K562 (cell line): ENCODE measurements around the gene DLK1. TPM values are rescaled to one million over a fixed set of nuclear protein-coding genes. Genes with fewer than 3 reads are reported as not detected.
A peak's percentile ranks its signal among the peaks of the same experiment; 100 is the strongest.

Experiments
- ADNP ChIP-seq: fragments of 200-800 bp; sonication (Bioruptor generic); IDR thresholded peaks from 2 replicates; pipeline ENCODE4 v1.6.1; 2016; ENCODE audit warnings: missing genetic modification characterization, missing compliant biosample characterization
- ARHGAP35 ChIP-seq: fragments of 450-650 bp; IDR thresholded peaks from 2 replicates; pipeline ENCODE4 v1.6.1; 2018; ENCODE audit not compliant: partially characterized antibody
- C11orf30 ChIP-seq: fragments of 450-650 bp; IDR thresholded peaks from 2 replicates; pipeline ENCODE4 v1.6.1; 2016; ENCODE audit warnings: low read depth, mild to moderate bottlenecking
- CTBP1 ChIP-seq: fragments of 450-650 bp; IDR thresholded peaks from 2 replicates; pipeline ENCODE4 v1.6.1; 2016; ENCODE audit warnings: borderline replicate concordance
- EHMT2 ChIP-seq: fragments of 450-650 bp; IDR thresholded peaks from 2 replicates; pipeline ENCODE4 v1.6.1; 2018; ENCODE audit warnings: antibody characterized with exemption
- EP300 ChIP-seq: IDR thresholded peaks from 2 replicates; pipeline ENCODE4 v1.6.1; 2012; ENCODE audit warnings: low read length, improper control_type of control experiment
- FOXK2 ChIP-seq, 2 experiments: fragments of 450-650 bp; IDR thresholded peaks in 1 of 2; conservative IDR thresholded peaks in 1 of 2; 2 replicates each; pipeline ENCODE4 v1.6.1; 2016; ENCODE audit warnings: low read depth in 2 of 2, mild to moderate bottlenecking in 1 of 2
- JUNB ChIP-seq: fragments of 450-650 bp; formaldehyde crosslinking; conservative IDR thresholded peaks from 2 replicates; pipeline ENCODE4 v1.4.0; 2020; ENCODE audit warnings: mild to moderate bottlenecking
- JUND ChIP-seq, 2 experiments: IDR thresholded peaks; 2 replicates in 1 of 2; 3 replicates in 1 of 2; pipeline ENCODE4 v1.6.1; 2011; ENCODE audit warnings: borderline replicate concordance in 2 of 2, low read depth in 2 of 2, low read length in 2 of 2, improper control_type of control experiment in 1 of 2, missing biosample characterization in 1 of 2, missing genetic modification characterization in 1 of 2, missing genetic modification reagents in 1 of 2
- MEIS2 ChIP-seq: fragments of 450-650 bp; IDR thresholded peaks from 2 replicates; pipeline ENCODE4 v1.6.1; 2014; ENCODE audit warnings: mild to moderate bottlenecking; ENCODE audit not compliant: partially characterized antibody
- RNF2 ChIP-seq: sonication (generic); IDR thresholded peaks from 2 replicates; pipeline ENCODE4 v1.6.1; 2016
- TRIM24 ChIP-seq, 2 experiments: fragments of 450-650 bp; IDR thresholded peaks; 2 replicates each; pipeline ENCODE4 v1.6.1; 2016
- TRIM28 ChIP-seq: fragments of 450-650 bp; IDR thresholded peaks from 2 replicates; pipeline ENCODE4 v1.6.1; 2017
- ZNF316 ChIP-seq: fragments of 450-650 bp; IDR thresholded peaks from 2 replicates; pipeline ENCODE4 v1.6.1; 2016
- ZNF766 ChIP-seq: fragments of 200-800 bp; sonication (Bioruptor generic); conservative IDR thresholded peaks from 2 replicates; pipeline ENCODE4 v1.6.1; 2016; ENCODE audit warnings: missing genetic modification characterization, missing compliant biosample characterization
- polyA plus RNA-seq, 8 experiments: library from polyadenylated mRNA; depleted of rRNA in 4 of 8; stranded (reverse) in 5 of 8; unstranded in 3 of 8; fragments of >200 nt; fragmentation: Nextera tagmentation in 2 of 8; fragmentation: Illumina TruSeq in 1 of 8; extraction: Ambion mirVana in 2 of 8; extraction: Trizol in 1 of 8; gene quantifications; 2 replicates each; pipeline versions ENCODE4 v1.2.1 to v1.2.3, GENCODE V29; 2011 to 2014; ENCODE audit warnings: inconsistent platforms in 1 of 8, missing spikeins in 1 of 8
- total RNA-seq, 7 experiments: library from RNA; depleted of rRNA in 6 of 7; stranded (reverse); fragments of >200 nt in 6 of 7; fragmentation: Illumina TruSeq in 2 of 7; extraction: Trizol in 2 of 7; gene quantifications; 2 replicates each; pipeline versions ENCODE4 v1.2.1 to v1.2.3, GENCODE V29; 2011 to 2021; ENCODE audit warnings: low replicate concordance in 1 of 7
- TF ChIP-seq, protein P1 (sequence below): IDR thresholded peaks from 3 replicates; pipeline ENCODE4 v1.6.1; 2011; ENCODE audit warnings: borderline replicate concordance, mild to moderate bottlenecking, moderate library complexity; ENCODE audit not compliant: insufficient read length; ENCODE audit errors: extremely low read depth
- TF ChIP-seq, protein P2 (sequence below): fragments of 450-650 bp; IDR thresholded peaks from 2 replicates; pipeline ENCODE4 v1.6.1; 2016
- TF ChIP-seq, protein P3 (sequence below), 2 experiments: fragments of 450-650 bp; IDR thresholded peaks; 2 replicates each; pipeline ENCODE4 v1.6.1; 2018; ENCODE audit warnings: mild to moderate bottlenecking in 2 of 2, low read depth in 1 of 2; ENCODE audit not compliant: partially characterized antibody in 2 of 2

The DLK1 gene
- total and polyA plus RNA-seq, 9 of the 15 experiments (the other 6 are each of a cell fraction or from before 2014, with no cell fraction given) = 4.4 to 97.2 (median 15.3) TPM

DNA sequence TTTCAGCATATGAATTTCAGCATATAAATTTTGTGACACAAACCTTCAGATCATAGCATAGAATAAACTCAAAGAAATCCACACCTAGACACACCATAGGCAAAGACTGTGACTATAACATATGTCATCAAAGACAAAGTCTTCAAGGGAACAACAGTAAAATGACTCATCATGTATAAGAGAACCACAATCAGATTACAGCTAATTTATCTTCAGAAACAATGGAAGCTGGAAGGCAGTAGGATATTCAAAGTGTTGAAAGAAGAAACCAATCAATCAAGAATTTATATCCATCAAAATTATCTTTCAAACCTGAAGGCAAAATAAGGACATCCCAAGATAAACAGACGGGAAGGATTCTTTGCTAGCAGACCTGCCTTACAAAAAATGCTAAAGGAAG, 29.0 kb downstream of the DLK1 start (continued):
- TF ChIP-seq JUND (IDR thresholded peaks at IDR 0.05; ENCODE audit: borderline replicate concordance, low read depth, low read length) = peak; percentile 97
- peak; percentile 98 for TF ChIP-seq JUND (tag; IDR thresholded peaks at IDR 0.05; ENCODE audit: borderline replicate concordance, low read depth, low read length)
- TF ChIP-seq FOXK2 (conservative IDR thresholded peaks at IDR 0.05 in 1 of 2, IDR thresholded peaks at IDR 0.05 in 1 of 2; ENCODE audit: low read depth in 2 of 2) = peak; percentile 27 to 39; a peak in 2 of 4 replicates
- peak; percentile 30; the same call in 1 of the 2 replicates for TF ChIP-seq ADNP
- peak; percentile 89 for TF ChIP-seq EP300
- peak; percentile 87 for TF ChIP-seq JUNB (CRISPR knock-in tag)
- TF ChIP-seq, protein P1, sequence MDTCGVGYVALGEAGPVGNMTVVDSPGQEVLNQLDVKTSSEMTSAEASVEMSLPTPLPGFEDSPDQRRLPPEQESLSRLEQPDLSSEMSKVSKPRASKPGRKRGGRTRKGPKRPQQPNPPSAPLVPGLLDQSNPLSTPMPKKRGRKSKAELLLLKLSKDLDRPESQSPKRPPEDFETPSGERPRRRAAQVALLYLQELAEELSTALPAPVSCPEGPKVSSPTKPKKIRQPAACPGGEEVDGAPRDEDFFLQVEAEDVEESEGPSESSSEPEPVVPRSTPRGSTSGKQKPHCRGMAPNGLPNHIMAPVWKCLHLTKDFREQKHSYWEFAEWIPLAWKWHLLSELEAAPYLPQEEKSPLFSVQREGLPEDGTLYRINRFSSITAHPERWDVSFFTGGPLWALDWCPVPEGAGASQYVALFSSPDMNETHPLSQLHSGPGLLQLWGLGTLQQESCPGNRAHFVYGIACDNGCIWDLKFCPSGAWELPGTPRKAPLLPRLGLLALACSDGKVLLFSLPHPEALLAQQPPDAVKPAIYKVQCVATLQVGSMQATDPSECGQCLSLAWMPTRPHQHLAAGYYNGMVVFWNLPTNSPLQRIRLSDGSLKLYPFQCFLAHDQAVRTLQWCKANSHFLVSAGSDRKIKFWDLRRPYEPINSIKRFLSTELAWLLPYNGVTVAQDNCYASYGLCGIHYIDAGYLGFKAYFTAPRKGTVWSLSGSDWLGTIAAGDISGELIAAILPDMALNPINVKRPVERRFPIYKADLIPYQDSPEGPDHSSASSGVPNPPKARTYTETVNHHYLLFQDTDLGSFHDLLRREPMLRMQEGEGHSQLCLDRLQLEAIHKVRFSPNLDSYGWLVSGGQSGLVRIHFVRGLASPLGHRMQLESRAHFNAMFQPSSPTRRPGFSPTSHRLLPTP = no peak
- TF ChIP-seq, protein P2, sequence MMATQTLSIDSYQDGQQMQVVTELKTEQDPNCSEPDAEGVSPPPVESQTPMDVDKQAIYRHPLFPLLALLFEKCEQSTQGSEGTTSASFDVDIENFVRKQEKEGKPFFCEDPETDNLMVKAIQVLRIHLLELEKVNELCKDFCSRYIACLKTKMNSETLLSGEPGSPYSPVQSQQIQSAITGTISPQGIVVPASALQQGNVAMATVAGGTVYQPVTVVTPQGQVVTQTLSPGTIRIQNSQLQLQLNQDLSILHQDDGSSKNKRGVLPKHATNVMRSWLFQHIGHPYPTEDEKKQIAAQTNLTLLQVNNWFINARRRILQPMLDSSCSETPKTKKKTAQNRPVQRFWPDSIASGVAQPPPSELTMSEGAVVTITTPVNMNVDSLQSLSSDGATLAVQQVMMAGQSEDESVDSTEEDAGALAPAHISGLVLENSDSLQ = peak; percentile 80
- peak; percentile 70 for TF ChIP-seq C11orf30
- TF ChIP-seq TRIM24 (IDR thresholded peaks at IDR 0.05) = peak; percentile 88 to 96
- peak; percentile 75 for TF ChIP-seq ARHGAP35
- peak; percentile 94 for TF ChIP-seq TRIM28
- TF ChIP-seq, protein P3, sequence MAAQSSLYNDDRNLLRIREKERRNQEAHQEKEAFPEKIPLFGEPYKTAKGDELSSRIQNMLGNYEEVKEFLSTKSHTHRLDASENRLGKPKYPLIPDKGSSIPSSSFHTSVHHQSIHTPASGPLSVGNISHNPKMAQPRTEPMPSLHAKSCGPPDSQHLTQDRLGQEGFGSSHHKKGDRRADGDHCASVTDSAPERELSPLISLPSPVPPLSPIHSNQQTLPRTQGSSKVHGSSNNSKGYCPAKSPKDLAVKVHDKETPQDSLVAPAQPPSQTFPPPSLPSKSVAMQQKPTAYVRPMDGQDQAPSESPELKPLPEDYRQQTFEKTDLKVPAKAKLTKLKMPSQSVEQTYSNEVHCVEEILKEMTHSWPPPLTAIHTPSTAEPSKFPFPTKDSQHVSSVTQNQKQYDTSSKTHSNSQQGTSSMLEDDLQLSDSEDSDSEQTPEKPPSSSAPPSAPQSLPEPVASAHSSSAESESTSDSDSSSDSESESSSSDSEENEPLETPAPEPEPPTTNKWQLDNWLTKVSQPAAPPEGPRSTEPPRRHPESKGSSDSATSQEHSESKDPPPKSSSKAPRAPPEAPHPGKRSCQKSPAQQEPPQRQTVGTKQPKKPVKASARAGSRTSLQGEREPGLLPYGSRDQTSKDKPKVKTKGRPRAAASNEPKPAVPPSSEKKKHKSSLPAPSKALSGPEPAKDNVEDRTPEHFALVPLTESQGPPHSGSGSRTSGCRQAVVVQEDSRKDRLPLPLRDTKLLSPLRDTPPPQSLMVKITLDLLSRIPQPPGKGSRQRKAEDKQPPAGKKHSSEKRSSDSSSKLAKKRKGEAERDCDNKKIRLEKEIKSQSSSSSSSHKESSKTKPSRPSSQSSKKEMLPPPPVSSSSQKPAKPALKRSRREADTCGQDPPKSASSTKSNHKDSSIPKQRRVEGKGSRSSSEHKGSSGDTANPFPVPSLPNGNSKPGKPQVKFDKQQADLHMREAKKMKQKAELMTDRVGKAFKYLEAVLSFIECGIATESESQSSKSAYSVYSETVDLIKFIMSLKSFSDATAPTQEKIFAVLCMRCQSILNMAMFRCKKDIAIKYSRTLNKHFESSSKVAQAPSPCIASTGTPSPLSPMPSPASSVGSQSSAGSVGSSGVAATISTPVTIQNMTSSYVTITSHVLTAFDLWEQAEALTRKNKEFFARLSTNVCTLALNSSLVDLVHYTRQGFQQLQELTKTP (IDR thresholded peaks at IDR 0.05; ENCODE audit: low read depth in 1 of 2, partially characterized antibody in 2 of 2) = peak in 1 of 2 experiments; percentile 29
- peak; percentile 98 for TF ChIP-seq MEIS2
- TF ChIP-seq ZNF316 = peak; percentile 81
- TF ChIP-seq RNF2 = peak; percentile 36; the same call in 1 of the 2 replicates
- TF ChIP-seq CTBP1 = peak; percentile 25; the same call in 1 of the 2 replicates
- peak; percentile 90 for TF ChIP-seq EHMT2
- TF ChIP-seq ZNF766 (CRISPR knock-in tag) = peak; percentile 87
